Fibroblast of lung (primary cell): ENCODE results near the gene CAPZA2. TPM values are rescaled to one million over a fixed set of nuclear protein-coding genes. Genes with fewer than 3 reads are reported as not detected.

Experiments used
- DNase-seq, 2 donors: peaks; one replicate each; pipeline versions ENCODE4 v3.0.0 to v3.0.0-alpha.2; 2010; ENCODE audit warnings: low read depth in 2 of 2
- H2AFZ ChIP-seq: 2 replicates; pipeline ENCODE4 v1.5.1; 2012; ENCODE audit warnings: low read length, control low read depth, inconsistent platforms
- H3K27ac ChIP-seq: 2 replicates; pipeline ENCODE4 v1.5.1; 2011; ENCODE audit warnings: low read length, control low read depth; ENCODE audit not compliant: insufficient read depth
- H3K27me3 ChIP-seq: 2 replicates; pipeline ENCODE4 v1.5.1; 2011; ENCODE audit warnings: mild to moderate bottlenecking, low read length; ENCODE audit not compliant: control insufficient read depth, insufficient read depth
- H3K36me3 ChIP-seq: 2 replicates; pipeline ENCODE4 v1.5.1; 2011; ENCODE audit warnings: low read length; ENCODE audit not compliant: control insufficient read depth, insufficient read depth
- H3K4me1 ChIP-seq: 2 replicates; pipeline ENCODE4 v1.5.1; 2011; ENCODE audit warnings: low read length; ENCODE audit not compliant: control insufficient read depth, insufficient read depth; ENCODE audit errors: extremely low read depth
- H3K4me2 ChIP-seq: 2 replicates; pipeline ENCODE4 v1.5.1; 2011; ENCODE audit warnings: low read length, control low read depth; ENCODE audit not compliant: insufficient read depth; ENCODE audit errors: extremely low read depth
- H3K4me3 ChIP-seq, 4 experiments: fragments of 200-600 bp in 1 of 4; sonication (generic) in 1 of 4; replicated peaks in 1 of 4; 2 replicates each; pipeline ENCODE4 v1.5.1; 2011 to 2016; ENCODE audit warnings: low read length in 4 of 4, low read depth in 3 of 4, mild to moderate bottlenecking in 3 of 4, control low read depth in 2 of 4, inconsistent platforms in 1 of 4, mixed read lengths in 1 of 4; ENCODE audit not compliant: insufficient read depth in 1 of 4; ENCODE audit errors: control extremely low read depth in 1 of 4
- H3K79me2 ChIP-seq: 2 replicates; pipeline ENCODE4 v1.5.1; 2012; ENCODE audit warnings: mild to moderate bottlenecking, low read length, inconsistent platforms; ENCODE audit not compliant: control insufficient read depth, insufficient read depth
- H3K9ac ChIP-seq: 2 replicates; pipeline ENCODE4 v1.5.1; 2011; ENCODE audit warnings: mild to moderate bottlenecking, low read length, control low read depth; ENCODE audit not compliant: insufficient read depth
- H3K9me3 ChIP-seq: 2 replicates; pipeline ENCODE4 v1.5.1; 2012; ENCODE audit warnings: low read depth, low read length; ENCODE audit not compliant: control insufficient read depth, insufficient read depth
- H4K20me1 ChIP-seq: 2 replicates; pipeline ENCODE4 v1.5.1; 2011; ENCODE audit warnings: low read length; ENCODE audit not compliant: control insufficient read depth, insufficient read depth; ENCODE audit errors: extremely low read depth
- EZH2 ChIP-seq: IDR thresholded peaks from 2 replicates; pipeline ENCODE4 v1.5.1; 2012; ENCODE audit warnings: low read length, control low read depth, mild to moderate bottlenecking; ENCODE audit errors: missing control alignments
- polyA plus RNA-seq, 2 donors: library from polyadenylated mRNA; depleted of rRNA in 1 of 2; stranded (reverse) in 1 of 2; unstranded in 1 of 2; fragments of >200 nt; gene quantifications; 2 replicates each; pipeline ENCODE4 v1.2.1, GENCODE V29; 2011 to 2012; ENCODE audit warnings: missing spikeins in 1 of 2
- total RNA-seq: library from RNA; depleted of rRNA; stranded (reverse); fragments of >200 nt; gene quantifications from 2 replicates; pipeline ENCODE4 v1.2.1, GENCODE V29; 2014
- TF ChIP-seq, protein P1 (sequence below), 2 donors: IDR thresholded peaks in 1 of 2; conservative IDR thresholded peaks in 1 of 2; 1 replicate in 1 of 2; 2 replicates in 1 of 2; pipeline ENCODE4 v1.5.1; 2011 to 2012; ENCODE audit warnings: low read length in 2 of 2, control low read depth in 1 of 2, inconsistent platforms in 1 of 2, low read depth in 1 of 2, mild to moderate bottlenecking in 1 of 2

CAPZA2 gene
- total and polyA plus RNA-seq, 2 donors (not counting 1 experiment from before 2014, with no cell fraction given): 123 to 205 TPM

DNA sequence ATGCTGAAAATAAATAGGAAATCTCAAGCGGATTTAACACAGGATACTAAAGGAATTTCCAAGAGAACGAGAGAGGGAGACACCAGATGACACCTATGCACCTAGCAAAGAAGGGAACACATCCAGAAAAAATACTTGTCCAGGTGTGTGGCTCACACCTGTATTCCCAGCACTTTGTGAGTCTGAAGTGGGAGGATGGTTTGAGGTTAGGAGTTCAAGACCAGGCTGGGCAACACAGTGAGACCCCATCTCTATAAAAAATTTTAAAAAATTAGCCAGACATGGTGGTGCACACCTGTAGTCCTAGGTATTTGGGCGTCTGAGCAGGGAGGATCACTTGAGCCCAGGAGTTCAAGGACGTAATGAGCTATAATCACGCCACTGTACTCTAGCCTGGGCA is 11.2 kb upstream of the CAPZA2 start:
- Histone ChIP-seq H3K4me1 (no peaks in the 10 kb centered on the region), H3K9me3 (no peaks in the 10 kb centered on the region), H3K36me3 (no peaks in the 10 kb centered on the region), H3K4me2 (no peak overlapping the region), H3K27me3 (peaks cover 2% of the 10 kb centered on the region), H3K4me3 (no peak overlapping the region), H3K27ac (no peak overlapping the region), H3K9ac (no peak overlapping the region), H4K20me1 (no peaks in the 10 kb centered on the region), H3K79me2 (no peaks in the 10 kb centered on the region), H2AFZ (no peak overlapping the region)
- TF ChIP-seq, protein P1, sequence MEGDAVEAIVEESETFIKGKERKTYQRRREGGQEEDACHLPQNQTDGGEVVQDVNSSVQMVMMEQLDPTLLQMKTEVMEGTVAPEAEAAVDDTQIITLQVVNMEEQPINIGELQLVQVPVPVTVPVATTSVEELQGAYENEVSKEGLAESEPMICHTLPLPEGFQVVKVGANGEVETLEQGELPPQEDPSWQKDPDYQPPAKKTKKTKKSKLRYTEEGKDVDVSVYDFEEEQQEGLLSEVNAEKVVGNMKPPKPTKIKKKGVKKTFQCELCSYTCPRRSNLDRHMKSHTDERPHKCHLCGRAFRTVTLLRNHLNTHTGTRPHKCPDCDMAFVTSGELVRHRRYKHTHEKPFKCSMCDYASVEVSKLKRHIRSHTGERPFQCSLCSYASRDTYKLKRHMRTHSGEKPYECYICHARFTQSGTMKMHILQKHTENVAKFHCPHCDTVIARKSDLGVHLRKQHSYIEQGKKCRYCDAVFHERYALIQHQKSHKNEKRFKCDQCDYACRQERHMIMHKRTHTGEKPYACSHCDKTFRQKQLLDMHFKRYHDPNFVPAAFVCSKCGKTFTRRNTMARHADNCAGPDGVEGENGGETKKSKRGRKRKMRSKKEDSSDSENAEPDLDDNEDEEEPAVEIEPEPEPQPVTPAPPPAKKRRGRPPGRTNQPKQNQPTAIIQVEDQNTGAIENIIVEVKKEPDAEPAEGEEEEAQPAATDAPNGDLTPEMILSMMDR (conservative IDR thresholded peaks at IDR 0.05 in 1 of 2, IDR thresholded peaks at IDR 0.05 in 1 of 2; ENCODE audit: low read depth in 1 of 2, low read length in 2 of 2): no peak
- TF ChIP-seq EZH2: no peak
- DNase-seq: no peak

DNA sequence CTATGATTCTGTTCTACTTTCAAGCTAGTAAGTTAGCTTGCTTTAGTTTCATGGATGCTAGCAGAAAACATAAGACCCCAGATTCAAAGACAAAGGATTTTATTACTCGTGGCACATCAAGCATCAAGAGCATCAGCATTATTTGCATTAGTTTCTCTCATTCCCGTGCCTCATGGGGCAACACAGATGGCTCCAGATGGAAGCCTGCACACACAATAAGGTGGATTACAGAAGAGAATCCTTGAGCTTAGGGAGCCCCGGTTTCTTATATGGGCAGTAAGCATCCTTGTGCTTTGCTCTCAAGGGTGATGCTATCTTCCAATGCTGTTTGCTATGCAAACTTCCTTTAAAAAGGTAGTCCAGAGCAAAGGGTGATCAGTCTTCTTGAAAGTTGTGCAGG is 10.7 kb upstream of the CAPZA2 start:
- Histone ChIP-seq H3K27ac (no peak overlapping the region), H2AFZ (no peak overlapping the region), H3K4me1 (no peaks in the 10 kb centered on the region), H3K79me2 (no peaks in the 10 kb centered on the region), H3K4me3 (no peak overlapping the region), H3K36me3 (no peaks in the 10 kb centered on the region), H4K20me1 (no peaks in the 10 kb centered on the region), H3K4me2 (no peak overlapping the region), H3K9ac (no peak overlapping the region), H3K27me3 (peaks cover 2% of the 10 kb centered on the region), H3K9me3 (no peaks in the 10 kb centered on the region)
- no peak for DNase-seq
- TF ChIP-seq, protein P1 (conservative IDR thresholded peaks at IDR 0.05 in 1 of 2, IDR thresholded peaks at IDR 0.05 in 1 of 2; ENCODE audit: low read depth in 1 of 2, low read length in 2 of 2): no peak
- no peak for TF ChIP-seq EZH2

GRCh38 chr7:116854132-116854531 is 8.3 kb upstream of the CAPZA2 start:
- no peaks in the 10 kb centered on the region for H3K9me3 ChIP-seq
- H3K27me3 ChIP-seq: peaks cover 2% of the 10 kb centered on the region
- no peak overlapping the region for H3K4me2 ChIP-seq
- H3K4me3 ChIP-seq: no peak overlapping the region
- H2AFZ ChIP-seq: no peak overlapping the region
- H3K79me2 ChIP-seq: no peaks in the 10 kb centered on the region
- no peak overlapping the region for H3K27ac ChIP-seq
- no peaks in the 10 kb centered on the region for H4K20me1 ChIP-seq
- TF ChIP-seq, protein P1 (conservative IDR thresholded peaks at IDR 0.05 in 1 of 2, IDR thresholded peaks at IDR 0.05 in 1 of 2; ENCODE audit: low read depth in 1 of 2, low read length in 2 of 2): no peak
- TF ChIP-seq EZH2: no peak
- peaks cover 2% of the 10 kb centered on the region for H3K4me1 ChIP-seq
- no peak overlapping the region for H3K9ac ChIP-seq
- no peaks in the 10 kb centered on the region for H3K36me3 ChIP-seq
- DNase-seq: no peak
